ENCODE results near the gene RAB37. TPM values are rescaled to one million over a fixed set of nuclear protein-coding genes. Genes with fewer than 3 reads are reported as not detected.

Gene RAB37
- total and polyA plus RNA-seq, 2 of the 13 experiments (the other 11 are each of a cell fraction or from before 2014, with no cell fraction given): 0.91 to 3.7 TPM

DNA sequence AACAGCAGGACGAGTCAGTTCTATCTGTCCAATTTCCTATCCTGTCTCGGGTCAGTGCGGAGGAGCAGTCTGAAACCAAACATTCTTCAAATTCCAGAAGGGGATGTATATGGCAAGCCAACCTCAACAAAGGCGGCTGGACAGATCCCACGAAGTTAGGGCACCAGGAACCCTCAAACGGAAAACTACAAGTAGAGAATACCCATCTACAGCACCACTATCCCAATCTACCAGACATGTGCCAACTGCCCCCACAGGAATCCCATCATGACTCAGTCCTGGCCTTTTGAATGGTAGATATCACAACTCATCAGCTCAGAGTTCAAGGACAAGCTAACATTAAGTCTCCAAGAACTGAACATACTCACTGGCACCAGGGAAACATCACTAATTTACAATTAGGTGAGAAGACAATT, 36.8 kb downstream of the RAB37 start (continued):
- TF ChIP-seq, protein P1, sequence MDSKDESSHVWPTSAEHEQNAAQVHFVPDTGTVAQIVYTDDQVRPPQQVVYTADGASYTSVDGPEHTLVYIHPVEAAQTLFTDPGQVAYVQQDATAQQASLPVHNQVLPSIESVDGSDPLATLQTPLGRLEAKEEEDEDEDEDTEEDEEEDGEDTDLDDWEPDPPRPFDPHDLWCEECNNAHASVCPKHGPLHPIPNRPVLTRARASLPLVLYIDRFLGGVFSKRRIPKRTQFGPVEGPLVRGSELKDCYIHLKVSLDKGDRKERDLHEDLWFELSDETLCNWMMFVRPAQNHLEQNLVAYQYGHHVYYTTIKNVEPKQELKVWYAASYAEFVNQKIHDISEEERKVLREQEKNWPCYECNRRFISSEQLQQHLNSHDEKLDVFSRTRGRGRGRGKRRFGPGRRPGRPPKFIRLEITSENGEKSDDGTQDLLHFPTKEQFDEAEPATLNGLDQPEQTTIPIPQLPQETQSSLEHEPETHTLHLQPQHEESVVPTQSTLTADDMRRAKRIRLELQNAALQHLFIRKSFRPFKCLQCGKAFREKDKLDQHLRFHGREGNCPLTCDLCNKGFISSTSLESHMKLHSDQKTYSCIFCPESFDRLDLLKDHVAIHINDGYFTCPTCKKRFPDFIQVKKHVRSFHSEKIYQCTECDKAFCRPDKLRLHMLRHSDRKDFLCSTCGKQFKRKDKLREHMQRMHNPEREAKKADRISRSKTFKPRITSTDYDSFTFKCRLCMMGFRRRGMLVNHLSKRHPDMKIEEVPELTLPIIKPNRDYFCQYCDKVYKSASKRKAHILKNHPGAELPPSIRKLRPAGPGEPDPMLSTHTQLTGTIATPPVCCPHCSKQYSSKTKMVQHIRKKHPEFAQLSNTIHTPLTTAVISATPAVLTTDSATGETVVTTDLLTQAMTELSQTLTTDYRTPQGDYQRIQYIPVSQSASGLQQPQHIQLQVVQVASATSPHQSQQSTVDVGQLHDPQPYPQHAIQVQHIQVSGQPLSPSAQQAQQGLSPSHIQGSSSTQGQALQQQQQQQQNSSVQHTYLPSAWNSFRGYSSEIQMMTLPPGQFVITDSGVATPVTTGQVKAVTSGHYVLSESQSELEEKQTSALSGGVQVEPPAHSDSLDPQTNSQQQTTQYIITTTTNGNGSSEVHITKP (CRISPR knock-in tag; IDR thresholded peaks at IDR 0.05; ENCODE audit: low read depth): peak; percentile 39; the same call in 1 of the 2 replicates
- no peak for TF ChIP-seq ZBTB42 (CRISPR knock-in tag; IDR thresholded peaks at IDR 0.05)
- TF ChIP-seq, protein P2, sequence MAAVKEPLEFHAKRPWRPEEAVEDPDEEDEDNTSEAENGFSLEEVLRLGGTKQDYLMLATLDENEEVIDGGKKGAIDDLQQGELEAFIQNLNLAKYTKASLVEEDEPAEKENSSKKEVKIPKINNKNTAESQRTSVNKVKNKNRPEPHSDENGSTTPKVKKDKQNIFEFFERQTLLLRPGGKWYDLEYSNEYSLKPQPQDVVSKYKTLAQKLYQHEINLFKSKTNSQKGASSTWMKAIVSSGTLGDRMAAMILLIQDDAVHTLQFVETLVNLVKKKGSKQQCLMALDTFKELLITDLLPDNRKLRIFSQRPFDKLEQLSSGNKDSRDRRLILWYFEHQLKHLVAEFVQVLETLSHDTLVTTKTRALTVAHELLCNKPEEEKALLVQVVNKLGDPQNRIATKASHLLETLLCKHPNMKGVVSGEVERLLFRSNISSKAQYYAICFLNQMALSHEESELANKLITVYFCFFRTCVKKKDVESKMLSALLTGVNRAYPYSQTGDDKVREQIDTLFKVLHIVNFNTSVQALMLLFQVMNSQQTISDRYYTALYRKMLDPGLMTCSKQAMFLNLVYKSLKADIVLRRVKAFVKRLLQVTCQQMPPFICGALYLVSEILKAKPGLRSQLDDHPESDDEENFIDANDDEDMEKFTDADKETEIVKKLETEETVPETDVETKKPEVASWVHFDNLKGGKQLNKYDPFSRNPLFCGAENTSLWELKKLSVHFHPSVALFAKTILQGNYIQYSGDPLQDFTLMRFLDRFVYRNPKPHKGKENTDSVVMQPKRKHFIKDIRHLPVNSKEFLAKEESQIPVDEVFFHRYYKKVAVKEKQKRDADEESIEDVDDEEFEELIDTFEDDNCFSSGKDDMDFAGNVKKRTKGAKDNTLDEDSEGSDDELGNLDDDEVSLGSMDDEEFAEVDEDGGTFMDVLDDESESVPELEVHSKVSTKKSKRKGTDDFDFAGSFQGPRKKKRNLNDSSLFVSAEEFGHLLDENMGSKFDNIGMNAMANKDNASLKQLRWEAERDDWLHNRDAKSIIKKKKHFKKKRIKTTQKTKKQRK (IDR thresholded peaks at IDR 0.05; ENCODE audit: low read length): no peak
- no peak for TF ChIP-seq SETDB1 (CRISPR knock-in tag; IDR thresholded peaks at IDR 0.05; ENCODE audit: borderline replicate concordance)
- no peak for TF ChIP-seq SRSF1 (optimal IDR thresholded peaks at IDR 0.05; ENCODE audit: low read depth, low read length)
- TF ChIP-seq NFE2L2 (IDR thresholded peaks at IDR 0.05; ENCODE audit: low read length): 0 out of 2 replicates have a peak, but pooled peaks have one; percentile 1
- TF ChIP-seq ZNF776 (CRISPR knock-in tag; IDR thresholded peaks at IDR 0.05): no peak
- TF ChIP-seq KDM3A (CRISPR knock-in tag; IDR thresholded peaks at IDR 0.05; ENCODE audit: low read depth): no peak
- no peak for TF ChIP-seq CAMTA2 (CRISPR knock-in tag; IDR thresholded peaks at IDR 0.05; ENCODE audit: borderline replicate concordance)
- peak; percentile 23 for TF ChIP-seq TEAD3 (CRISPR knock-in tag; optimal IDR thresholded peaks at IDR 0.05; ENCODE audit: borderline replicate concordance)
- no peak for TF ChIP-seq ZNF816 (CRISPR knock-in tag; IDR thresholded peaks at IDR 0.05; ENCODE audit: borderline replicate concordance)
- TF ChIP-seq, protein P3, sequence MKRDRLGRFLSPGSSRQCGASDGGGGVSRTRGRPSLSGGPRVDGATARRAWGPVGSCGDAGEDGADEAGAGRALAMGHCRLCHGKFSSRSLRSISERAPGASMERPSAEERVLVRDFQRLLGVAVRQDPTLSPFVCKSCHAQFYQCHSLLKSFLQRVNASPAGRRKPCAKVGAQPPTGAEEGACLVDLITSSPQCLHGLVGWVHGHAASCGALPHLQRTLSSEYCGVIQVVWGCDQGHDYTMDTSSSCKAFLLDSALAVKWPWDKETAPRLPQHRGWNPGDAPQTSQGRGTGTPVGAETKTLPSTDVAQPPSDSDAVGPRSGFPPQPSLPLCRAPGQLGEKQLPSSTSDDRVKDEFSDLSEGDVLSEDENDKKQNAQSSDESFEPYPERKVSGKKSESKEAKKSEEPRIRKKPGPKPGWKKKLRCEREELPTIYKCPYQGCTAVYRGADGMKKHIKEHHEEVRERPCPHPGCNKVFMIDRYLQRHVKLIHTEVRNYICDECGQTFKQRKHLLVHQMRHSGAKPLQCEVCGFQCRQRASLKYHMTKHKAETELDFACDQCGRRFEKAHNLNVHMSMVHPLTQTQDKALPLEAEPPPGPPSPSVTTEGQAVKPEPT (CRISPR knock-in tag; IDR thresholded peaks at IDR 0.05; ENCODE audit: low read depth): no peak
- TF ChIP-seq ZNF615 (CRISPR knock-in tag; IDR thresholded peaks at IDR 0.05; ENCODE audit: borderline replicate concordance): no peak
- TF ChIP-seq ZNF430 (CRISPR knock-in tag; IDR thresholded peaks at IDR 0.05): no peak
- TF ChIP-seq ARID2 (CRISPR knock-in tag; IDR thresholded peaks at IDR 0.05; ENCODE audit: borderline replicate concordance): no peak
- TF ChIP-seq, protein P4, sequence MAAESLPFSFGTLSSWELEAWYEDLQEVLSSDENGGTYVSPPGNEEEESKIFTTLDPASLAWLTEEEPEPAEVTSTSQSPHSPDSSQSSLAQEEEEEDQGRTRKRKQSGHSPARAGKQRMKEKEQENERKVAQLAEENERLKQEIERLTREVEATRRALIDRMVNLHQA (CRISPR knock-in tag; IDR thresholded peaks at IDR 0.05): no peak
- TF ChIP-seq IKZF4 (CRISPR knock-in tag; IDR thresholded peaks at IDR 0.05; ENCODE audit: borderline replicate concordance, low read depth, not compliant biosample characterization): no peak
- peak in 1 of 2 experiments; percentile 20; a peak in 2 of 4 replicates for TF ChIP-seq POLR2A (IDR thresholded peaks at IDR 0.05; ENCODE audit: insufficient read depth in 1 of 2, low read depth in 2 of 2, low read length in 2 of 2)
- TF ChIP-seq STAG1 (CRISPR knock-in tag; IDR thresholded peaks at IDR 0.05): no peak
- no peak for TF ChIP-seq IRF2 (CRISPR knock-in tag; IDR thresholded peaks at IDR 0.05)
- no peak for TF ChIP-seq MED1 (CRISPR knock-in tag; IDR thresholded peaks at IDR 0.05)
- TF ChIP-seq RXRB (CRISPR knock-in tag; IDR thresholded peaks at IDR 0.05; ENCODE audit: borderline replicate concordance): 0 out of 2 replicates have a peak, but pooled peaks have one; percentile 22
- TF ChIP-seq TBX3 (IDR thresholded peaks at IDR 0.05; ENCODE audit: borderline replicate concordance): 0 out of 2 replicates have a peak, but pooled peaks have one; percentile 20

Data from HepG2 (cell line).